Measurements from ENCODE around the gene SFMBT2.

GRCh38 chr10:7362471-7362870 lies 48.4 kb downstream of the SFMBT2 start:
- TF ChIP-seq SUZ12 (IDR thresholded peaks at IDR 0.05; ENCODE audit: extremely low read depth, insufficient read depth, insufficient read length) (no peak), ZNF274 (IDR thresholded peaks at IDR 0.05; ENCODE audit: low read depth, low read length) (no peak), YY1 (IDR thresholded peaks at IDR 0.05; ENCODE audit: insufficient read depth, insufficient read length) (no peak)

Data from NT2/D1 (cell line).